ENCODE results near the gene HSF5. TPM values are rescaled to one million over a fixed set of nuclear protein-coding genes. Genes with fewer than 3 reads are reported as not detected.

HSF5 gene
- polyA plus RNA-seq, 2 of the 4 experiments (the other 2 are of a cell fraction): not detected

- TF ChIP-seq JUN (IDR thresholded peaks at IDR 0.05) (peak; percentile 36 to 75; a peak in 2 of 5 replicates), CBX8 (IDR thresholded peaks at IDR 0.05) (no peak), MYC (IDR thresholded peaks at IDR 0.05; ENCODE audit: borderline replicate concordance, low read length) (no peak; the same call in 1 of the 2 replicates), CEBPB (IDR thresholded peaks at IDR 0.05) (peak in 1 of 2 experiments; percentile 54; a peak in 1 of 4 replicates), EHF (CRISPR knock-in tag; IDR thresholded peaks at IDR 0.05) (no peak), MAZ (IDR thresholded peaks at IDR 0.05; ENCODE audit: borderline replicate concordance, low read depth, low read length) (peak; percentile 93; the same call in 1 of the 2 replicates), NR3C1 (IDR thresholded peaks at IDR 0.05) (no peak), GATA3 (IDR thresholded peaks at IDR 0.05; ENCODE audit: borderline replicate concordance) (no peak), TP53 (CRISPR knock-in tag; IDR thresholded peaks at IDR 0.05) (no peak), ESRRA (IDR thresholded peaks at IDR 0.05; ENCODE audit: borderline replicate concordance, low read length) (no peak), POLR2A (IDR thresholded peaks at IDR 0.05; ENCODE audit: low read length) (no peak), EHMT2 (IDR thresholded peaks at IDR 0.05; ENCODE audit: low read depth) (no peak), CBX2 (IDR thresholded peaks at IDR 0.05; ENCODE audit: borderline replicate concordance, low read depth) (no peak), FOSB (CRISPR knock-in tag; IDR thresholded peaks at IDR 0.05) (no peak), CHD2 (IDR thresholded peaks at IDR 0.05; ENCODE audit: low read length, partially characterized antibody) (no peak), RNF2 (IDR thresholded peaks at IDR 0.05; ENCODE audit: borderline replicate concordance, low read depth) (no peak), HDAC2 (IDR thresholded peaks at IDR 0.05) (no peak), SREBF2 (IDR thresholded peaks at IDR 0.05) (no peak), RAD21 (conservative IDR thresholded peaks at IDR 0.05 in 1 of 2, IDR thresholded peaks at IDR 0.05 in 1 of 2) (peak; percentile 92 to 95), FOSL2 (IDR thresholded peaks at IDR 0.05) (no peak), FOSL2 (CRISPR knock-in tag; IDR thresholded peaks at IDR 0.05) (peak; percentile 4; the same call in 1 of the 2 replicates)
- TF ChIP-seq, protein P1, sequence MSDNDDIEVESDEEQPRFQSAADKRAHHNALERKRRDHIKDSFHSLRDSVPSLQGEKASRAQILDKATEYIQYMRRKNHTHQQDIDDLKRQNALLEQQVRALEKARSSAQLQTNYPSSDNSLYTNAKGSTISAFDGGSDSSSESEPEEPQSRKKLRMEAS (IDR thresholded peaks at IDR 0.05): peak; percentile 48; the same call in 1 of the 2 replicates
- TF ChIP-seq, protein P2, sequence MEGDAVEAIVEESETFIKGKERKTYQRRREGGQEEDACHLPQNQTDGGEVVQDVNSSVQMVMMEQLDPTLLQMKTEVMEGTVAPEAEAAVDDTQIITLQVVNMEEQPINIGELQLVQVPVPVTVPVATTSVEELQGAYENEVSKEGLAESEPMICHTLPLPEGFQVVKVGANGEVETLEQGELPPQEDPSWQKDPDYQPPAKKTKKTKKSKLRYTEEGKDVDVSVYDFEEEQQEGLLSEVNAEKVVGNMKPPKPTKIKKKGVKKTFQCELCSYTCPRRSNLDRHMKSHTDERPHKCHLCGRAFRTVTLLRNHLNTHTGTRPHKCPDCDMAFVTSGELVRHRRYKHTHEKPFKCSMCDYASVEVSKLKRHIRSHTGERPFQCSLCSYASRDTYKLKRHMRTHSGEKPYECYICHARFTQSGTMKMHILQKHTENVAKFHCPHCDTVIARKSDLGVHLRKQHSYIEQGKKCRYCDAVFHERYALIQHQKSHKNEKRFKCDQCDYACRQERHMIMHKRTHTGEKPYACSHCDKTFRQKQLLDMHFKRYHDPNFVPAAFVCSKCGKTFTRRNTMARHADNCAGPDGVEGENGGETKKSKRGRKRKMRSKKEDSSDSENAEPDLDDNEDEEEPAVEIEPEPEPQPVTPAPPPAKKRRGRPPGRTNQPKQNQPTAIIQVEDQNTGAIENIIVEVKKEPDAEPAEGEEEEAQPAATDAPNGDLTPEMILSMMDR (IDR thresholded peaks at IDR 0.05): peak; percentile 86
- TF ChIP-seq, protein P3, sequence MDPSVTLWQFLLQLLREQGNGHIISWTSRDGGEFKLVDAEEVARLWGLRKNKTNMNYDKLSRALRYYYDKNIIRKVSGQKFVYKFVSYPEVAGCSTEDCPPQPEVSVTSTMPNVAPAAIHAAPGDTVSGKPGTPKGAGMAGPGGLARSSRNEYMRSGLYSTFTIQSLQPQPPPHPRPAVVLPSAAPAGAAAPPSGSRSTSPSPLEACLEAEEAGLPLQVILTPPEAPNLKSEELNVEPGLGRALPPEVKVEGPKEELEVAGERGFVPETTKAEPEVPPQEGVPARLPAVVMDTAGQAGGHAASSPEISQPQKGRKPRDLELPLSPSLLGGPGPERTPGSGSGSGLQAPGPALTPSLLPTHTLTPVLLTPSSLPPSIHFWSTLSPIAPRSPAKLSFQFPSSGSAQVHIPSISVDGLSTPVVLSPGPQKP (IDR thresholded peaks at IDR 0.05; ENCODE audit: low read depth, low read length): no peak
- TF ChIP-seq, protein P4, sequence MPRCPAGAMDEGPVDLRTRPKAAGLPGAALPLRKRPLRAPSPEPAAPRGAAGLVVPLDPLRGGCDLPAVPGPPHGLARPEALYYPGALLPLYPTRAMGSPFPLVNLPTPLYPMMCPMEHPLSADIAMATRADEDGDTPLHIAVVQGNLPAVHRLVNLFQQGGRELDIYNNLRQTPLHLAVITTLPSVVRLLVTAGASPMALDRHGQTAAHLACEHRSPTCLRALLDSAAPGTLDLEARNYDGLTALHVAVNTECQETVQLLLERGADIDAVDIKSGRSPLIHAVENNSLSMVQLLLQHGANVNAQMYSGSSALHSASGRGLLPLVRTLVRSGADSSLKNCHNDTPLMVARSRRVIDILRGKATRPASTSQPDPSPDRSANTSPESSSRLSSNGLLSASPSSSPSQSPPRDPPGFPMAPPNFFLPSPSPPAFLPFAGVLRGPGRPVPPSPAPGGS (IDR thresholded peaks at IDR 0.05): 0 out of 3 replicates have a peak, but pooled peaks have one; percentile 17
Measured at GRCh38 chr17:58417300-58418092, 70.7 kb downstream of the HSF5 start, which contains the start of gene RNF43 (continued).

DNA sequence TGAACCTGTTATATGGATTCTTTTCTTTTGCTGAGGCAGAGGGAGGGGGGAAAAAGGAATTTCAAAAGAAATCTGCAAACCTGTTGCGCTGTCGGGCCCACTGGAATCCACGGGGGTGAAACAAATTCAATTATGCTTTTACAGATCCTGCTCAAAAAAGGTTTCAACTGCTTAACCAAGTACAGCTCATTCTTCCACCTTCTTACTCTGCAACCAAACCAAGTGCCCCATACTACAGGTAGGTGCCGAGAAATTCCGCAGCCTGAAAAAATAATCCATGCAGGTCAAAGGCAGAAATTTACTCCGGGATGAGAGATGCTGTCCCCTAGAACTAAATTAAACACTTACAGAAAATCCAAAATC is 71.3 kb downstream of the HSF5 start:
- Histone ChIP-seq H3K4me1 (peaks cover 30% of the 10 kb centered on the region; the same call in 2 of the 3 replicates), H3K27ac (peak overlapping the region; percentile 76 to 77), H3K4me3 (peak overlapping the region; percentile 47), H3K4me2 (peak overlapping the region; percentile 79), H3K9me3 (no peaks in the 10 kb centered on the region)
- CTCF ChIA-PET: interaction anchor here (0.7 to 9.9 kb wide), 33 partner anchors 9 to 203 kb away, joined by 3 to 232 read pairs (median 7); partner anchors contain the start of genes SUPT4H1 and TSPOAP1
- DNase-seq (ENCODE audit: low read depth in 1 of 2, low spot score in 1 of 2) (no peak), FAIRE-seq (no peak), ATAC-seq (0 out of 6 replicates have a peak, but pooled peaks of 1 of the 2 experiments have one; percentile 9)
- 30% methylated on average over 6 of the region's 6 CpGs for WGBS (ENCODE audit: missing lambda C conversion rate)
- POLR2A ChIA-PET: interaction anchor here (1.2 to 3.8 kb wide), 4 partner anchors 9 to 99 kb away, joined by 3 to 87 read pairs (median 7); partner anchors contain the start of gene SUPT4H1
- no peak for TF ChIP-seq RNF2 (IDR thresholded peaks at IDR 0.05; ENCODE audit: borderline replicate concordance, low read depth)
- no peak for TF ChIP-seq ZSCAN20 (CRISPR knock-in tag; IDR thresholded peaks at IDR 0.05)
- TF ChIP-seq ZC3H11A (IDR thresholded peaks at IDR 0.05): 0 out of 2 replicates have a peak, but pooled peaks have one; percentile 10
- peak; percentile 34; the same call in 1 of the 2 replicates for TF ChIP-seq KDM5A (IDR thresholded peaks at IDR 0.05)
- no peak for TF ChIP-seq RFX5 (IDR thresholded peaks at IDR 0.05)
- TF ChIP-seq CEBPB (IDR thresholded peaks at IDR 0.05): no peak
- TF ChIP-seq JUNB (IDR thresholded peaks at IDR 0.05): no peak
- TF ChIP-seq HOXB13 (CRISPR knock-in tag; IDR thresholded peaks at IDR 0.05; ENCODE audit: low read depth): no peak
- TF ChIP-seq TFCP2L1 (CRISPR knock-in tag; IDR thresholded peaks at IDR 0.05): no peak
- TF ChIP-seq FOXS1 (CRISPR knock-in tag; IDR thresholded peaks at IDR 0.05): no peak
- no peak for TF ChIP-seq POLR2A (IDR thresholded peaks at IDR 0.05; ENCODE audit: low read length)
- TF ChIP-seq GATA3 (IDR thresholded peaks at IDR 0.05; ENCODE audit: borderline replicate concordance): no peak

Measured in A549 (cell line).